Measurements from ENCODE around the gene GKN2. TPM values are rescaled to one million over a fixed set of nuclear protein-coding genes. Genes with fewer than 3 reads are reported as not detected.

The GKN2 gene
- total RNA-seq, 1 experiment from 2014 or later, result not detected

- H3K27ac Mint-ChIP-seq (ENCODE audit: unreplicated experiment), result no peak overlapping the region
- no peaks in the 10 kb centered on the region for H3K36me3 Mint-ChIP-seq (ENCODE audit: insufficient read depth, unreplicated experiment)
- DNase-seq, result no peak
- CTCF ChIA-PET, result no interaction called here
- no peaks in the 10 kb centered on the region for H3K9me3 Mint-ChIP-seq (ENCODE audit: low read depth, unreplicated experiment)
- peaks cover 20% of the 10 kb centered on the region for H3K4me1 Mint-ChIP-seq (ENCODE audit: low read depth, unreplicated experiment)
- intact Hi-C loops (cut with micrococcal nuclease; ENCODE audit: unreplicated experiment), result no loop called here
- TF ChIP-seq, protein P1, sequence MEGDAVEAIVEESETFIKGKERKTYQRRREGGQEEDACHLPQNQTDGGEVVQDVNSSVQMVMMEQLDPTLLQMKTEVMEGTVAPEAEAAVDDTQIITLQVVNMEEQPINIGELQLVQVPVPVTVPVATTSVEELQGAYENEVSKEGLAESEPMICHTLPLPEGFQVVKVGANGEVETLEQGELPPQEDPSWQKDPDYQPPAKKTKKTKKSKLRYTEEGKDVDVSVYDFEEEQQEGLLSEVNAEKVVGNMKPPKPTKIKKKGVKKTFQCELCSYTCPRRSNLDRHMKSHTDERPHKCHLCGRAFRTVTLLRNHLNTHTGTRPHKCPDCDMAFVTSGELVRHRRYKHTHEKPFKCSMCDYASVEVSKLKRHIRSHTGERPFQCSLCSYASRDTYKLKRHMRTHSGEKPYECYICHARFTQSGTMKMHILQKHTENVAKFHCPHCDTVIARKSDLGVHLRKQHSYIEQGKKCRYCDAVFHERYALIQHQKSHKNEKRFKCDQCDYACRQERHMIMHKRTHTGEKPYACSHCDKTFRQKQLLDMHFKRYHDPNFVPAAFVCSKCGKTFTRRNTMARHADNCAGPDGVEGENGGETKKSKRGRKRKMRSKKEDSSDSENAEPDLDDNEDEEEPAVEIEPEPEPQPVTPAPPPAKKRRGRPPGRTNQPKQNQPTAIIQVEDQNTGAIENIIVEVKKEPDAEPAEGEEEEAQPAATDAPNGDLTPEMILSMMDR (IDR thresholded peaks at IDR 0.05; ENCODE audit: unreplicated experiment), result no peak
- BruUV-seq (replicated peaks), result no TSS peak
- peaks cover 39% of the 10 kb centered on the region for H3K27me3 Mint-ChIP-seq (ENCODE audit: unreplicated experiment)
- H3K4me3 Mint-ChIP-seq (ENCODE audit: low read depth, unreplicated experiment), result no peak overlapping the region
Measured at GRCh38 chr2:68936889-68937288, 15.8 kb downstream of the GKN2 start.

GRCh38 chr2:68936427-68936826 is 16.3 kb downstream of the GKN2 start:
- H3K27ac Mint-ChIP-seq (ENCODE audit: unreplicated experiment), result no peak overlapping the region
- peaks cover 39% of the 10 kb centered on the region for H3K27me3 Mint-ChIP-seq (ENCODE audit: unreplicated experiment)
- CTCF ChIA-PET, result no interaction called here
- DNase-seq, result no peak
- TF ChIP-seq, protein P1 (IDR thresholded peaks at IDR 0.05; ENCODE audit: unreplicated experiment), result no peak
- intact Hi-C loops (cut with micrococcal nuclease; ENCODE audit: unreplicated experiment), result no loop called here
- no peaks in the 10 kb centered on the region for H3K9me3 Mint-ChIP-seq (ENCODE audit: low read depth, unreplicated experiment)
- H3K36me3 Mint-ChIP-seq (ENCODE audit: insufficient read depth, unreplicated experiment), result no peaks in the 10 kb centered on the region
- no peak overlapping the region for H3K4me3 Mint-ChIP-seq (ENCODE audit: low read depth, unreplicated experiment)
- BruUV-seq (replicated peaks), result no TSS peak
- H3K4me1 Mint-ChIP-seq (ENCODE audit: low read depth, unreplicated experiment), result peaks cover 20% of the 10 kb centered on the region

GRCh38 chr2:68935471-68935870 is 17.2 kb downstream of the GKN2 start:
- CTCF ChIA-PET, result no interaction called here
- intact Hi-C loops (cut with micrococcal nuclease; ENCODE audit: unreplicated experiment), result no loop called here
- H3K36me3 Mint-ChIP-seq (ENCODE audit: insufficient read depth, unreplicated experiment), result no peaks in the 10 kb centered on the region
- H3K9me3 Mint-ChIP-seq (ENCODE audit: low read depth, unreplicated experiment), result no peaks in the 10 kb centered on the region
- no peak for DNase-seq
- no TSS peak for BruUV-seq (replicated peaks)
- peaks cover 20% of the 10 kb centered on the region for H3K4me1 Mint-ChIP-seq (ENCODE audit: low read depth, unreplicated experiment)
- no peak overlapping the region for H3K4me3 Mint-ChIP-seq (ENCODE audit: low read depth, unreplicated experiment)
- no peak overlapping the region for H3K27ac Mint-ChIP-seq (ENCODE audit: unreplicated experiment)
- H3K27me3 Mint-ChIP-seq (ENCODE audit: unreplicated experiment), result peaks cover 37% of the 10 kb centered on the region
- TF ChIP-seq, protein P1 (IDR thresholded peaks at IDR 0.05; ENCODE audit: unreplicated experiment), result no peak

DNA sequence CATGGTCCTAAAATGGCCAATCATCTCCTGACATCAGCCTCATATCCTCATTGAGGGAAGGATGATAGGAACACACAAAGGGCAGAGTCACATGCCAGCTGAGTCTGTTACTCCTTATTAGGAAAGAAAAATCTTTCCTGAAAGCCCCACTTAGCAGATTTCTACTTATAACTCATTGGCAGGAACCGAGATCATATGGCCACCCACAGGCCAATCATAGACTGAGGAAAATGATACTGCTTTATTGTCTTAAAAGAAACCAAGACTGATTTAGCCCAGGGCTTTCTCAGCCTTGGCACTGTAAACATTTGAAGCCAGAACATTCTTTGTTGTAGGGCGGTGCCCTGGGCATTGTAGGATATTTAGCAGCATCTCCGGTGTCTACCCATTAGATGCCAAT is 18.7 kb downstream of the GKN2 start:
- H3K4me3 Mint-ChIP-seq (ENCODE audit: low read depth, unreplicated experiment), result no peak overlapping the region
- H3K36me3 Mint-ChIP-seq (ENCODE audit: insufficient read depth, unreplicated experiment), result no peaks in the 10 kb centered on the region
- CTCF ChIA-PET, result no interaction called here
- no peaks in the 10 kb centered on the region for H3K9me3 Mint-ChIP-seq (ENCODE audit: low read depth, unreplicated experiment)
- H3K4me1 Mint-ChIP-seq (ENCODE audit: low read depth, unreplicated experiment), result peaks cover 20% of the 10 kb centered on the region
- peaks cover 36% of the 10 kb centered on the region for H3K27me3 Mint-ChIP-seq (ENCODE audit: unreplicated experiment)
- intact Hi-C loops (cut with micrococcal nuclease; ENCODE audit: unreplicated experiment), result no loop called here
- no peak overlapping the region for H3K27ac Mint-ChIP-seq (ENCODE audit: unreplicated experiment)
- no TSS peak for BruUV-seq (replicated peaks)
- DNase-seq, result no peak
- TF ChIP-seq, protein P1 (IDR thresholded peaks at IDR 0.05; ENCODE audit: unreplicated experiment), result no peak
